ENCODE data around the gene SHC4.
"Not testable (repeated sequence)": the region's sequence is repeated elsewhere in the genome, so short reads cannot be mapped to it uniquely, and the experiment has no call there.

Gene SHC4

DNA sequence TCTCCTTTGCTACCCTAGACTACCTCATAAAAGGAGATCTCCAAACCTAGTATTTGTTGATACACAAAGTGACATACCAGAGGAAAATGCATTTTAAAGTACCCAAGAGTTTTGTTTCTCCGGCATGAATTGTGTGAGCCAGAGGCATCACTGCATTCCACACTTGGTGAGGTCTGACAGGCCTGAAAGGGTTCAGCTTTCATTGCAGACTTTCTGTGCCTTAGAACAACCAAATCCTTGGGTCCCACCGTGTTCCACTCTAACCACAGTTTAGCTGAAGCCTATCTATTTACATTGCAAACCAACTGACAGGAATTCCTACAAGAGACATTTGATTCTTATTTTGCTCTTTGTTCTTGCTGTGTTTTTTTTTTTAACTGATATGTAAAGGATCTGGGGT is 106.8 kb downstream of the SHC4 start:
- POLR2A ChIA-PET (ENCODE audit: low non-redundant PET) = no interaction called here
- no peak for DNase-seq (ENCODE audit: low spot score)
- H3K27ac ChIP-seq = no peak overlapping the region

DNA sequence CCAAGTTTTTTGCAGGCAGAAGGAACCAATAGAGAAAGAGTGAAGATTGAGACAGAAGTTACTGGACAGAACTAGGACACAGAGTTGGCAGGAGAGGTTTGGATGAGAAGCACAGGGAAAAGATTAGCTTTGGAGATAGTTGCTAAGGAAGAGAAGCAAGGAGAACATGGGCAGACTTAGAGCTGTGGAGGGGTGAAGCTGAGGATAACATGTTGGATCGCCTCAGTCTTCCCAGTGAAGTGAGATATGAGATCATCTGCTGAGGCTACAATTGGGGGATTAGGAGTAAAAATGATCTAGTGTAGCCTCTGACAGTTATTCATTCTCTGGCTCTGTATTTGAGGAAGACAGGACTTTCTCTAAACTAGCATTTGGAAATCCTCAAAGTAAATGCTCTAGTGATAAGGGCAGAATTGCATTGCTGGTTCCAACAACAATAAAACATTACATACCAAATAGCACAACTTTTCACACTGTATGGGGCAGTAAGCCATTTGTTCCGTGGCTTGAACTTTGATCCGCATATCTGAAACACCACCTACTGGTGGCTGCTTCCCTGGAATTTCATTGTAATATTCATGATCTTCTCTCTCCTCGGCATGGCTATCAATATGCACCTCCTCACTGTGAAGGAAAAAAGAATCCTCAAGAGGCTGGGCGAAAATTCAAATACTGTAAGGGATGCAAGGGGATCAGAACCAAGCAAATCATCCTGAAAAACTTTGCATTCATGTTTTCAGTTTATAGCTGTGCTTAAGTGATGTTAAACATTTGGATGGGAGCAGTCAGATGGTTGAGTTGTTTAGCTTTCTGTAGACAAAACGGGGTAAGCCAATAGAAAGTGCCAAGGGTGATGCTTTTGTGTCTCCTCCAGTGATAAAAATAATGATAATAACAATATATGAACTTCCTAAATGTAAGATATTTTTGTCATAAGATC is 107.9 kb downstream of the SHC4 start:
- DNase-seq (ENCODE audit: low spot score) = peak; percentile 40
- POLR2A ChIA-PET (ENCODE audit: low non-redundant PET) = no interaction called here
- CTCF ChIA-PET = interaction anchor here (0.5 to 0.7 kb wide), 3 partner anchors 75 to 1190 kb away, joined by 3 read pairs; no protein-coding TSS in a partner anchor
- no peak overlapping the region for H3K27ac ChIP-seq
- TF ChIP-seq, protein P1, sequence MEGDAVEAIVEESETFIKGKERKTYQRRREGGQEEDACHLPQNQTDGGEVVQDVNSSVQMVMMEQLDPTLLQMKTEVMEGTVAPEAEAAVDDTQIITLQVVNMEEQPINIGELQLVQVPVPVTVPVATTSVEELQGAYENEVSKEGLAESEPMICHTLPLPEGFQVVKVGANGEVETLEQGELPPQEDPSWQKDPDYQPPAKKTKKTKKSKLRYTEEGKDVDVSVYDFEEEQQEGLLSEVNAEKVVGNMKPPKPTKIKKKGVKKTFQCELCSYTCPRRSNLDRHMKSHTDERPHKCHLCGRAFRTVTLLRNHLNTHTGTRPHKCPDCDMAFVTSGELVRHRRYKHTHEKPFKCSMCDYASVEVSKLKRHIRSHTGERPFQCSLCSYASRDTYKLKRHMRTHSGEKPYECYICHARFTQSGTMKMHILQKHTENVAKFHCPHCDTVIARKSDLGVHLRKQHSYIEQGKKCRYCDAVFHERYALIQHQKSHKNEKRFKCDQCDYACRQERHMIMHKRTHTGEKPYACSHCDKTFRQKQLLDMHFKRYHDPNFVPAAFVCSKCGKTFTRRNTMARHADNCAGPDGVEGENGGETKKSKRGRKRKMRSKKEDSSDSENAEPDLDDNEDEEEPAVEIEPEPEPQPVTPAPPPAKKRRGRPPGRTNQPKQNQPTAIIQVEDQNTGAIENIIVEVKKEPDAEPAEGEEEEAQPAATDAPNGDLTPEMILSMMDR (conservative IDR thresholded peaks at IDR 0.05; ENCODE audit: low read depth) = peak; percentile 64

More for the DNA sequence above, 106.8 kb downstream of the SHC4 start:
- TF ChIP-seq, protein P1 (conservative IDR thresholded peaks at IDR 0.05; ENCODE audit: low read depth) = no peak
- CTCF ChIA-PET = interaction anchor here (0.7 kb wide), 3 partner anchors 22 to 478 kb away, joined by 3 read pairs; no protein-coding TSS in a partner anchor

DNA sequence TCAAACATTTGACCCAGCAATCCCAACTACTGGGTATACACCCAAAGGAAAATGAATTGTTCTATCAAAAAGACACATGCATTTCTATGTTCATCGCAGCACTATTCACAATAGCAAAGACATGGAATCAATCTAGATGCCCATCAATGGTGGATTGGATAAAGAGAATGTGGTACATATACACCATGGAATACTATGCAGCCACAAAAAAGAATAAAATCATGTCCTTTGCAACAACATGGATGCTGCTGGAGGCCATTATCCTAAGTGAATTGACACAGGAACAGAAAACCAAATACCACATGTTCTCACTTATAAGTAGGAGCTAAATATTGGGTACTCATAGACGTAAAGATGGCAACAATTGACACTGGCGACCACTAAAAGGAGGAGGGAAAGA is 109.3 kb downstream of the SHC4 start:
- DNase-seq (ENCODE audit: low spot score); POLR2A ChIA-PET (ENCODE audit: low non-redundant PET); CTCF ChIA-PET; H3K27ac ChIP-seq: not testable (repeated sequence)

DNA sequence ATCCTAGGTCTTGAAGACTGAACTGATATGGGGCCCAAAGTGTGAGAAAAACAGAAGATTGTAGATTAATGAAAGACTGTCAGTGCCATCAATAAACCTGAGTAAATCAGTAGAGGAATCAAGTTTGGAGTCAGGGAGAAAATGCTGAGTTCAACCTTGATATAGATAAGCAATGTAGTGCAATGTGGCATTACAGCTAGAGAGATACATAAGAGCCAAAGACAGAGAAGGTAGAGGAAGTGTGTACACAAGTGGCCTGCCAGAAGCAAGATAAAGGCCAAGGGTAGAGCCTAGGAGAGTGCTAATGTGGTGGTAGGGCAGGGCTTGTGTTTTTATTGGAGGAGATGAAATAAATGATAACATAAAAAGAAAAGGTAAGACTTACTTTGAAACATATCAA is 111.8 kb downstream of the SHC4 start:
- POLR2A ChIA-PET (ENCODE audit: low non-redundant PET) = no interaction called here
- CTCF ChIA-PET = no interaction called here
- TF ChIP-seq, protein P1 (conservative IDR thresholded peaks at IDR 0.05; ENCODE audit: low read depth) = no peak
- DNase-seq (ENCODE audit: low spot score) = no peak
- no peak overlapping the region for H3K27ac ChIP-seq

DNA sequence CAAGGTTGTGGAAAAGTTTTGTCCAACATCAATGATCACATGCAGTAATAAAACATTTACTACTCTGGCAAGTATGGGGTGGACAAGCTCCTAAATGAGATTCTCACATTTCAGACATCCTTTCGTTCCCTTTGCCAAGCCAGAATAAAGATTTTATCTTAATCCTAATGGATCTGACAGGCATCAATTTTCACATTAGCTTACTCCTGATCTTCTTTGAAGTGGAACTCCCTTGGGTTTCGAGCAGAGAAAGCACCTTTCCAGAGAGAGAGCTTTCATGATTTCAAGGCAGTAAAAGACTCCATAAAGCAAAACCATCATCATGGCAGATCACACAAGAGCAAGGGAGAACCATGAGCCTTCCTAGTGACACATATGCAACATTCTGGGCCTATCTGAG is 113.1 kb downstream of the SHC4 start:
- POLR2A ChIA-PET (ENCODE audit: low non-redundant PET) = no interaction called here
- TF ChIP-seq, protein P1 (conservative IDR thresholded peaks at IDR 0.05; ENCODE audit: low read depth) = no peak
- DNase-seq (ENCODE audit: low spot score) = no peak
- CTCF ChIA-PET = interaction anchor here (0.5 kb wide), 1 partner anchor 492 kb away, joined by 3 read pairs; no protein-coding TSS in a partner anchor
- H3K27ac ChIP-seq = no peak overlapping the region

DNA sequence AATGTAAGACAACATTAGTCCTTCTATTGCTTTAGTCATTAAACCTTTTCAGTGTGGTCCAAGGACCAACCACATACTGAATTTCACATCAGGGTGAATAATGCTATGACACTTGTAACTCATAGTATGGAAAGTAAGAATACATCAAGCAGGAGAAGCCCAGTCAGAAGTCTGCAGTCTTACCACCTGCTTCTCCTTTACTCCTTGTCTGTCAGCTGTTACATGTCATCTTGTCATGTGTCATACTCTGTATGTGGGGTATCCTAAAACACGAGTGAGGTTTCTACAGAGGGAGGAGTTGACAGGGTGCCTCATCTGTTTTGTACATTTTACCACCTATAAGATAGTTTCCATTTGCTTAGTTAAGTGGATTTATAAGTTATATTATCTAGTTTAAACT is 118.6 kb downstream of the SHC4 start:
- no peak for DNase-seq (ENCODE audit: low spot score)
- ChIA-PET CTCF (interaction anchor here (0.6 kb wide), 1 partner anchor 993 kb away, joined by 3 read pairs; no protein-coding TSS in a partner anchor), POLR2A (ENCODE audit: low non-redundant PET) (no interaction called here)
- TF ChIP-seq, protein P1 (conservative IDR thresholded peaks at IDR 0.05; ENCODE audit: low read depth) = no peak
- no peak overlapping the region for H3K27ac ChIP-seq

DNA sequence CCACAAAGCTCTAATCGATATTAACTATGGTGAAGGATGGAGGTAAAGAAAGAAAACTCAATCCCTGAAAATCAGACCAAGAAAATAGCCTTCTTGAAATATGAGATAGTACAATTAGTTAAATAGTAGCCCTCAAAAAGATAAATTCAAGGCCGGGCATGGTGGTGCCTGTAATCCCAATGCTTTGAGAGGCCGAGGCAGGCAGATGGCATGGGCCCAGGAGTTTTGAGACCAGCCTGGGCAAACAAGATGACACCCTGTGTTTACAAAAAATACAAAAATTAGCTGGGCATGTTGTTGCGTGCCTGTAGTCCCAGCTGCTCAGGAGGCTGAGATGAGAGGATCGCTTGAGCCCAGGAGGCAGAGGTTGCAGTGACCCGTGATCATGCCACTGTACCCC is 121.2 kb downstream of the SHC4 start:
- no peak for DNase-seq (ENCODE audit: low spot score)
- no peak overlapping the region for H3K27ac ChIP-seq
- CTCF ChIA-PET = no interaction called here
- POLR2A ChIA-PET (ENCODE audit: low non-redundant PET) = no interaction called here
- TF ChIP-seq, protein P1 (conservative IDR thresholded peaks at IDR 0.05; ENCODE audit: low read depth) = no peak
